Smooth muscle cell (in vitro differentiated cells): Measurements from ENCODE around the gene APBA1. TPM values are rescaled to one million over a fixed set of nuclear protein-coding genes. Genes with fewer than 3 reads are reported as not detected.

Experiments
- DNase-seq: peaks from one replicate; lab custom pipeline; 2025; ENCODE audit not compliant: unreplicated experiment; lab: John Stamatoyannopoulos, UW
- H2AFZ ChIP-seq: fragments of 200-600 bp; sonication (generic); 2 replicates; pipeline ENCODE4 v1.6.0; 2016; ENCODE audit warnings: antibody characterized with exemption, low read depth, mild to moderate bottlenecking
- H3F3A ChIP-seq: fragments of 200-600 bp; sonication (generic); 2 replicates; pipeline ENCODE4 v1.6.0; 2017; ENCODE audit warnings: antibody characterized with exemption, low read depth
- H3K27ac ChIP-seq: fragments of 200-600 bp; sonication (generic); 2 replicates; pipeline ENCODE4 v1.5.1; 2016; ENCODE audit warnings: low read depth, mild to moderate bottlenecking
- H3K27me3 ChIP-seq: fragments of 200-600 bp; sonication (generic); 2 replicates; pipeline ENCODE4 v1.6.1; 2016; ENCODE audit warnings: low read depth, mild to moderate bottlenecking
- H3K36me3 ChIP-seq: fragments of 200-600 bp; sonication (generic); 2 replicates; pipeline ENCODE4 v1.5.1; 2016; ENCODE audit warnings: low read depth
- H3K4me1 ChIP-seq: fragments of 200-600 bp; sonication (generic); 2 replicates; pipeline ENCODE4 v1.5.1; 2016; ENCODE audit warnings: low read depth
- H3K4me2 ChIP-seq: fragments of 200-600 bp; sonication (generic); 2 replicates; pipeline ENCODE4 v1.6.0; 2016; ENCODE audit warnings: mild to moderate bottlenecking
- H3K4me3 ChIP-seq: fragments of 200-600 bp; sonication (generic); 2 replicates; pipeline ENCODE4 v1.5.1; 2016; ENCODE audit warnings: mild to moderate bottlenecking
- H3K79me2 ChIP-seq: fragments of 200-600 bp; sonication (generic); 2 replicates; pipeline ENCODE4 v1.6.0; 2016; ENCODE audit warnings: low read depth, mild to moderate bottlenecking
- H3K9ac ChIP-seq: fragments of 200-600 bp; sonication (generic); 2 replicates; pipeline ENCODE4 v1.6.0; 2016; ENCODE audit warnings: low read depth
- H3K9me3 ChIP-seq: fragments of 200-600 bp; sonication (generic); replicated peaks from 2 replicates; pipeline ENCODE4 v1.5.1; 2016; ENCODE audit warnings: low read depth
- H4K20me1 ChIP-seq: fragments of 200-600 bp; sonication (generic); 2 replicates; pipeline ENCODE4 v1.6.0; 2016; ENCODE audit warnings: low read depth
- CTCF ChIP-seq: fragments of 200-600 bp; sonication (generic); IDR thresholded peaks from 2 replicates; pipeline ENCODE4 v1.5.1; 2017; ENCODE audit warnings: borderline replicate concordance, mild to moderate bottlenecking, antibody characterized with exemption; ENCODE audit not compliant: insufficient read depth, poor library complexity, severe bottlenecking
- WGBS: methylation state at CpG from one replicate; pipeline ENCODE4 v1.1.7; 2016; ENCODE audit warnings: low lambda C conversion rate; 5-methylcytosine and 5-hydroxymethylcytosine counted together
- polyA plus RNA-seq: library from polyadenylated mRNA; unstranded; fragments of >200 nt; fragmentation: Nextera tagmentation; extraction: Ambion mirVana; gene quantifications from 2 replicates; pipeline ENCODE4 v1.2.1, GENCODE V29; 2016
- total RNA-seq: library from RNA; depleted of rRNA; stranded (reverse); fragments of >200 nt; gene quantifications from 2 replicates; pipeline ENCODE4 v1.2.3, GENCODE V29; 2014

APBA1 gene
- total and polyA plus RNA-seq, 2 experiments from 2014 or later, result 1.4 to 6.1 TPM

DNA sequence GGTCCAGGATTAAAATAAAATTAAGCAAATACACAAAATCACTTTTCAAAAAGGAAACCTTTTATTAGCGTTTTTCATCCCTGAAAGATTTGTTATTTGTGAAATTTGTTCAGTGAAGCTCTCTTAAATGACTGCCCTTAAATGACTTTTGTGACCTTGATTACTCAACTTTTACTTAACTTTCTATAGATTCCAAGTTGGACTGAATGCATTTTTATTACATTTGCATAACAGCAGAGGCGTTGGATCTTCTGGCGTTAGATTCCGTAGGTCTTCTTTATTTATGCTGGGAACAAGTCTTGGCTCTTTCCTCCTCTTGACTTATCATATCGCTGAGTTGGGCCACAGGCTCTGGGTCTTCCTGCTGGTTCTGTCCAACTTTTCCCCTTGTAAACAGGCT lies 78.4 kb downstream of the APBA1 start:
- Histone ChIP-seq H3K36me3 (no peaks in the 10 kb centered on the region), H3K9ac (no peak overlapping the region), H3K4me1 (no peaks in the 10 kb centered on the region), H3K27me3 (peaks cover 15% of the 10 kb centered on the region), H4K20me1 (no peaks in the 10 kb centered on the region), H3F3A (no peaks in the 10 kb centered on the region), H3K4me2 (no peak overlapping the region), H3K79me2 (no peaks in the 10 kb centered on the region), H2AFZ (no peak overlapping the region), H3K4me3 (no peak overlapping the region), H3K27ac (no peak overlapping the region), H3K9me3 (no peaks in the 10 kb centered on the region)
- 91% methylated on average over 5 of the region's 5 CpGs for WGBS
- DNase-seq, result no peak
- TF ChIP-seq CTCF, result no peak

GRCh38 chr9:69593301-69593700 lies 78.9 kb downstream of the APBA1 start:
- TF ChIP-seq CTCF, result no peak
- no peak overlapping the region for H2AFZ ChIP-seq
- no peaks in the 10 kb centered on the region for H3K4me1 ChIP-seq
- H3K9me3 ChIP-seq, result no peaks in the 10 kb centered on the region
- H3K27ac ChIP-seq, result no peak overlapping the region
- no peak overlapping the region for H3K4me3 ChIP-seq
- no peak overlapping the region for H3K4me2 ChIP-seq
- no peak for DNase-seq
- H3K9ac ChIP-seq, result no peak overlapping the region
- H3K79me2 ChIP-seq, result no peaks in the 10 kb centered on the region
- H3F3A ChIP-seq, result no peaks in the 10 kb centered on the region
- H3K27me3 ChIP-seq, result peaks cover 19% of the 10 kb centered on the region
- no peaks in the 10 kb centered on the region for H4K20me1 ChIP-seq
- WGBS, result 86% methylated on average over 3 of the region's 3 CpGs
- no peaks in the 10 kb centered on the region for H3K36me3 ChIP-seq

DNA sequence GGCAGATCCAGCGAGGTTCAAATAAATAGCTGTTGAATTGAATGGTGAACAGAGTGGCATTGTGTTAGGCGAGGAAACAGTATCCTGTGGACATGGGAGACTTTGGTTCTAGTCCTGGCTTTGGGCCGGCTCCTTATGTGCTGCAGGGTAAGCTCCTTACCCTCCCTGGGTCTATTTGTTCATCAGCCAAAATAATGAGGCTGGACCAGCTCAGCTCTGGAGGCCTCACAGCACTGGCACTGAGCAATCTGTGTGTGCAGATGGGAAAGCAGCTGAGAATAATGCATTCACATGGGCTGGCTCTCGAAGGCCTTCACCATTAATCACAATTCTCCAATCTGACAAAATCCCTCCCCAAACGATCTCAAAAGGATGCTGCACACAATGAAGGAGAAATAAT lies 81.9 kb downstream of the APBA1 start:
- no peaks in the 10 kb centered on the region for H3K79me2 ChIP-seq
- no peak overlapping the region for H3K4me2 ChIP-seq
- no peaks in the 10 kb centered on the region for H3K4me1 ChIP-seq
- no peak overlapping the region for H2AFZ ChIP-seq
- 80% methylated on average over 5 of the region's 5 CpGs for WGBS
- peaks cover 35% of the 10 kb centered on the region for H3K27me3 ChIP-seq
- H3K9me3 ChIP-seq, result no peaks in the 10 kb centered on the region
- H3K4me3 ChIP-seq, result no peak overlapping the region
- no peaks in the 10 kb centered on the region for H4K20me1 ChIP-seq
- TF ChIP-seq CTCF, result no peak
- H3K27ac ChIP-seq, result no peak overlapping the region
- no peak for DNase-seq
- no peaks in the 10 kb centered on the region for H3K36me3 ChIP-seq
- no peaks in the 10 kb centered on the region for H3F3A ChIP-seq
- no peak overlapping the region for H3K9ac ChIP-seq

DNA sequence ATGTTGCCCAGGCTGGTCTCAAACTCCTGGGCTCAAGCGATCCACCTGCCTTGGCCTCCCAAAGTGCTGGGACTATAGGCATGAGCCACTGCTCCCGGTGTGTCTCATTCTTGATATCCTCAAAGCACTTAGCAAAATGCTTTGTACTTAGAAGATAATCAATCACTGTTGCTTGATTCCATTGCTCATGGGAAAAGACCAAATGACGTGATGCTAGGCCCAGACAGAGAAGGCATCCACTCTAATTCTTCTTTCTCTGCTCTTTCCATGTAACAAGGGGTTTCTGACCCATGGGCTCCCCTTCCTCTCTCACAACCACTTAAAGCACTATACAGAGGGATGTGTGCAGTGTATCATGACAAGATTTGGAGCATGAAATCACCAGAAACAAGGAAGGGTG lies 83.0 kb downstream of the APBA1 start:
- Histone ChIP-seq H4K20me1 (no peaks in the 10 kb centered on the region), H3K9ac (no peak overlapping the region), H2AFZ (no peak overlapping the region), H3K4me3 (no peak overlapping the region), H3F3A (no peaks in the 10 kb centered on the region), H3K27me3 (peaks cover 35% of the 10 kb centered on the region), H3K36me3 (no peaks in the 10 kb centered on the region), H3K4me2 (no peak overlapping the region), H3K9me3 (no peaks in the 10 kb centered on the region), H3K27ac (no peak overlapping the region), H3K79me2 (no peaks in the 10 kb centered on the region), H3K4me1 (no peaks in the 10 kb centered on the region)
- DNase-seq, result no peak
- 92% methylated on average over 3 of the region's 3 CpGs for WGBS
- TF ChIP-seq CTCF, result no peak
